HG03025 (cell line): ENCODE measurements around the gene PER1.

Source experiments
- ATAC-seq: cut with Tn5 transposase; IDR thresholded peaks from one replicate; pipeline ENCODE4 v1.9.1; 2021; ENCODE audit warnings: mild to moderate bottlenecking, moderate library complexity; ENCODE audit not compliant: unreplicated experiment, low FRiP score

PER1 gene

GRCh38 chr17:8167526-8167925, 15.3 kb upstream of the PER1 start:
- ATAC-seq: no peak

- ATAC-seq: no peak
These were observed 14.5 kb upstream of the PER1 start for GRCh38 chr17:8166731-8167130.

GRCh38 chr17:8164815-8165131, 12.6 kb upstream of the PER1 start:
- no peak for ATAC-seq

DNA sequence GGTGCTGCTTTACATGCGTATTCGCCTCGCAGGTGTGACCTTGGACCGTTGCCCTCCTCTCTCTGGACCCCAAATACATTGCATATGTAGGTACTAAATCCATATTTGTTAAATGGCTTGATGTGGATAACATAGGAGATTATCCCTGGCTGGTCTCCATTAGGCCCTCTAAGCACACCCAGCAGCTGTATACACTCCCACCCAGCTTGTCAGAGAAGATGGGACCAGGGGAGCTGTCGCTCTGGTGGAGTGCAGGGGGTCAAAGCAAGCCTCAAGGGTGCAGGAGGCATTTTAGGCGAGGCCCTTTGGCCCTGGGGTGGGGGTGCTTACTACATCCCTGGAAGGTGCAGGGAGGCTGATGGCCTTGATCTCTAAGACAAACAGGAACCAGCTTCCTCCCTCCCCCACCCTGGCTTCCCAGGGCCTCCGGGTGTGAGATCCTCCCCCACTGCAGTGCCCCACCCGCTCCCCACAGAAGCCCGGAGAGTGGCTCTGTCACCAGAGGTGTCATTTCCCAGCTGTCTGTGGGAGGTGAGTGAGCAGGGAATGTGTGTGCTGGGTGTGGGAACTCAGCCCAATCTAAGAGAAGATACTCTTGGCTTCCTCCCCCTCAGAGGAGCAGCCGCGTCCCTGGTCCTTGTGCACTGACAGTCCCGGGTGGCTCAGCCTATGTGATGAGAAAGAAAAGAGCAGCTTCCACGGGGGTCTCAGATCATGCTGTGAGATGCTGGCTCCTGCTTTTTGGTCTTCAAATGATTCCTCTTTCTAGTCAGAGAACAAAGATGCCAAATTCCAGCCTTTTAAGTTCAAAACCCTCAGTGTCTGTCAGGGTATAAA, 12.0 kb upstream of the PER1 start:
- ATAC-seq: no peak

DNA sequence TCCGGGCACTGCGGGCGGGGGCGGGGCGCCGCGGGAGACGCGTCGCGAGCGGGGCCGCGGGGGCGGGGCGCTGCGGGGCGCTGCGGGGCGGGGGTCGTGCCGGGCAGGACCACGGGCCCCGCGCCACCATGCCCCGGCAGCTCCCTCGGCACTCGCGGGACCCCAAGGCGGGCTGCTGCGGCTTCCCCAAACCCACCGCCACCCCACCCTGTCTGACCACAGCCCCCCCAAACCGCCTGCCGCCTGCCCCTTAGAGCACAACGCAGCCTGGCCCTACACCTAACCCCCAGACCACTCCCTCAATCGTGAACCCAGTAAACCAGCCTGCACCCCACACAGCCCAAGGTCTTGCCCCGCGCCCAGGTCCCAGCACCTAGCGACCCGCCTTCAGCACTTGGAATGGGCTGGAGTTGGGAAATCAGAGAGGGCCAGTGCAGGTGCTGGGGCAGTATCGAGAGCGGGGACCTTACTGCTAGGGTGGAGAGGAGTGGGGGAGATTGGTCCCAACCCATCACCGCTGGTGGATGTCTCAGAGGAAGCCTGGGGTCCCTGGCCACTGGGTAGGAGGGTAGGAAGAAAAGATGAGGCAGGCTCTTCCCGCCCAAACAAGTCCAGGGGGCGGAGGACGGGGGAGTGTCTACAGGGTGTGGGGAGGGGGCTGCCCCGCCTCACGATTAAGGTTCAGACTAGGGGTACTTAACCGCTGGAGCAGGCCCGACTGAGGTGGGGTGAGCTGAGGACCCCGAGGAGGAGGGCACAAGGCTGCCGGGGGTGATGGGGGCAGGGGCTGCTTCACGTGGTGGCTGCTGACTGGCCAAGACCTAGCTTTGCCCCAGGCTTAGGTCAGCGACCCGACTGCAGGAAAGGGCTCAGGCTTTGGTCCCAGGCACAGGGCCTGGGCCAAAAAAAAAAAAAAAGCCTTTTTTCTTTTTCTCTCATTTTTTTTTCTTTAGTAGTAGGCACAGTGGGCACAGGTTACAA, 11.1 kb upstream of the PER1 start:
- no peak for ATAC-seq

- no peak for ATAC-seq
These were observed 10.2 kb upstream of the PER1 start, which contains the start of gene VAMP2 for GRCh38 chr17:8162233-8162996. VAMP2 (minus strand) TSS chr17:8162948; CDS start chr17:8162879, 69 bp downstream.

DNA sequence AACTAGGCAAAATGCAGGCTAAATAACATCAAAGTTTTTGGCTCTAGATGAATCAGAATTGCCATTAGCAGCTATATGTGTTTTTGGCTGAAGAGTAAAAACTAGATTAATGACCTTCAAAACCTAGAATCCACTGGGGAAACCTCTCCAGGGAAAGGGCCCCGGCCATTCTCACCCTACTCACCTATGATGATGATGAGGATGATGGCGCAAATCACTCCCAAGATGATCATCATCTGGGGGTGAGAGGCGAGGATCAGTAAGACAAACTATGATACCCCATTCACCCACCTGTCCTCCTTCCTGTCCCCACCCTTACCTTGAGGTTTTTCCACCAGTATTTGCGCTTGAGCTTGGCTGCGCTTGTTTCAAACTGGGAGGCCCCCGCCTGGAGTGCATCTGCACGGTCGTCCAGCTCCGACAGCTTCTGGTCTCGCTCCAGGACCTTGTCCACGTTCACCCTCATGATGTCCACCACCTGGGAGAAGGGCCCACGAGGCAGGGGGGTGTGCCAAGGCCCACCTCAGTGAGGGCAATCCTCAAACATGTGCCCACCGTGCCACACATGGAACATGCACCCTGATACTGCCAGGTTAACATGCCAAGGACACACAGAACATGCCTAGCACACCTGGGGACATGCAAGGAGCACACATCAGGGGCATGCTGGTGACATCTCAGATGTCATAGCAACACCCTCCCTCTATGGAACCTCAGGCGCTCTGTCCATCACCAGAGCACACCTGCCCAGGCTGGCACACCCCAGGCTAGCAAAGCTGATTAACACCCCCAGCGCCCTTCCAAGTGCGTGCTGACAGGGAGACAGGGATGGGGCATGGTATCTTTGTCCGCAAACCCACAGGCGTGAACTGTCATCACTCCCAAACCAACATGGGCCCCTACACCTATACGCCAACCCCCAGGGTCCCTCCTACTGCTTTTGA, 9.4 kb upstream of the PER1 start:
- ATAC-seq: no peak

DNA sequence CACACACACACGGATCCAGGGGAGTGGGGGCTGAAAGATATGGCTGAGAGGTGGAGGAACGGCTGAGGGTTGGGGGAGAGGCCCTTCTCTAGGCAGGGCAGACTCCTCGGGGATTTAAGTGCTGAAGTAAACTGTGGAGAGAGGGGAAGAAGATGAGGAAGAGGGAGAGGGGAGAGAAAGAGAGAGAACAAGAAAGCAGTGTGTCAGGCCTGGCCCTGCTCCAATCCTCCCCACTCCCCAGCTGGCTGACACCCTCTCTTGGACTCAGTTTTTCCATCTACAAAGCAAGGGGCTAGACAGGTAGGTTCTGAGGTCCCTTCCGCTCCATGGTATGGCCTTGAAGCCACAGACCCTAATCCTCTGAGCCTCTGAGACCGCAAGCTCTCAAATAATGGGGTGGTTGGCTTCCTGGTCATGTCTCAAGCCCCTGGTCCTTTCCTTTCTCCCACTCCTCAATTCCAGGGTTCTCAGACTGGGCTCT, 8.6 kb upstream of the PER1 start:
- ATAC-seq: no peak

DNA sequence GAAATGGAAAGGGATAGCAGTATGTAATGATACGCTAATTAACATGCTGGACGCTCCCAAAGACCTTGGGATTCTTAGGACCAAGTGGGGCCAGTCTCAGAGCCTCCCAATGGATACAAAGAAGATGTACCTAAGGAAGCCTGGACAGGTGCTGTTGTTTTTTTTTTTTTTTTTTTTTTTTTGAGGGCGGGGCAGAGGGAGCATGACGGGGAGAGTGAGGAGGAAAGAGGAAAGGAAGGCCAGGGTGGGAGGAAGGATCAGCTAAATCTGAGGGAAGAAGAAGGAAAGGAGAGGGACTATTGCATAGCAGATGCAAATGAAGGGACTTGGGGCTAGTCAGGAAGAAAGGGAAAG, 8.0 kb upstream of the PER1 start:
- no peak for ATAC-seq

GRCh38 chr17:8159459-8160223, 7.4 kb upstream of the PER1 start:
- no peak for ATAC-seq

GRCh38 chr17:8159032-8159400, 6.8 kb upstream of the PER1 start:
- no peak for ATAC-seq

DNA sequence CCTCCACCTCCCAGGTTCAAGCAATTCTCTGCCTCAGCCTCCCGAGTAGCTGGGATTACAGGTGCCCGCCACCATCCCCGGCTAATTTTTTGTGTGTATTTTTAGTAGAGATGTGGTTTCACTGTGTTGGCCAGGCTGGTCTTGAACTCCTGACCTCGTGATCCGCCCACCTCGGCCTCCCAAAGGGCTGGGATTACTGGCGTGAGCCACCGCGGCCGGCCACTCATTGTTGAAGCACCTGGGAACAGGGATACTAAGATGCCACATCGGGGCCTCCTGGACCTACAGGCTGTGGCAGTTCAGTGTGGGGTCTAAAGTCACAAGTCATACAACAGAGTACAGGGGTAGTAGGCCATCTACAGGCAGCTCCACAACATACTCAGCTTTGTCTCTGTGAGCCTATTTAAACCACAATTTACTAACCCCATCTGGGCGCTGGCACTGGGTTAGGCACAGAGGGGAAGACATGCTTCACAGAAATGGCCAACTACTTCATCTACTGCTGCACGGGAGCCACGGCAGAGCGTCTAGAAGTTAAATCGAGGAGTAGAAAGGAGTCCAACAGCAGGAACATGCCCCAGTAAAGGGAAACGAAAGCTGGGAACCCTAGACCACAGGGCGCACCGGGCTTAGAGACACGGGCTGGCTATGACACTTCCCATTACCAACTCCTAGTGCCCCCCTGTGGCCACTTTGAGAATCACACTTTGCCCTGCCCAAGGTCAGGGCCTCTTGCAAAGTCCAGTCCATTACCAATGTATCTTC, 6.2 kb upstream of the PER1 start:
- no peak for ATAC-seq

GRCh38 chr17:8156246-8156992, 4.2 kb upstream of the PER1 start:
- peak; percentile 81 for ATAC-seq

GRCh38 chr17:8155996-8156245, 3.7 kb upstream of the PER1 start:
- ATAC-seq: no peak

- no peak for ATAC-seq
These were observed 3.2 kb upstream of the PER1 start for GRCh38 chr17:8155231-8155995.

- ATAC-seq: no peak
These were observed 2.5 kb upstream of the PER1 start for GRCh38 chr17:8154608-8155155.
